ENCODE measurements around the gene PKN1. TPM values are rescaled to one million over a fixed set of nuclear protein-coding genes. Genes with fewer than 3 reads are reported as not detected.

Gene PKN1
- total and polyA plus RNA-seq, 2 experiments from 2014 or later = 86.8 to 201 TPM

DNA sequence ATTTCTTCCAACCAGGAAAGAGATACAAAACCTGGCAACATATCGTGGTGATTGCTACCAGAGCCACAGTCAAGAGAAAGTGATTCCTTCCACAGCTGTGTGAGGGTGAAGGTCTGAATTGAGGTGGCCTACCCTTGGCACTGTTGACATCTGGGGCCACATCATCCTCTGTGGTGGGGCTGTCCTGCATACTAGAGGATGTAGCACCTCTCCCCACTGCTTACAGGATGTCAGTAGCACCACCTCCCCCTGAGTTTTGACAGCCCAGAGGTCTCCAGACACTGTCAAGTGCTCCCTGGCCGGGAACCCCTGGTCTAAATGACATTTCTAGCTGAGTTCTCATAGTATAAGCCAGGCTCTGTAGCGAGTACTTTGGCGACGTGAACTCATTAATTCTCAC, 26.6 kb downstream of the PKN1 start (continued):
- TF ChIP-seq, protein P1, sequence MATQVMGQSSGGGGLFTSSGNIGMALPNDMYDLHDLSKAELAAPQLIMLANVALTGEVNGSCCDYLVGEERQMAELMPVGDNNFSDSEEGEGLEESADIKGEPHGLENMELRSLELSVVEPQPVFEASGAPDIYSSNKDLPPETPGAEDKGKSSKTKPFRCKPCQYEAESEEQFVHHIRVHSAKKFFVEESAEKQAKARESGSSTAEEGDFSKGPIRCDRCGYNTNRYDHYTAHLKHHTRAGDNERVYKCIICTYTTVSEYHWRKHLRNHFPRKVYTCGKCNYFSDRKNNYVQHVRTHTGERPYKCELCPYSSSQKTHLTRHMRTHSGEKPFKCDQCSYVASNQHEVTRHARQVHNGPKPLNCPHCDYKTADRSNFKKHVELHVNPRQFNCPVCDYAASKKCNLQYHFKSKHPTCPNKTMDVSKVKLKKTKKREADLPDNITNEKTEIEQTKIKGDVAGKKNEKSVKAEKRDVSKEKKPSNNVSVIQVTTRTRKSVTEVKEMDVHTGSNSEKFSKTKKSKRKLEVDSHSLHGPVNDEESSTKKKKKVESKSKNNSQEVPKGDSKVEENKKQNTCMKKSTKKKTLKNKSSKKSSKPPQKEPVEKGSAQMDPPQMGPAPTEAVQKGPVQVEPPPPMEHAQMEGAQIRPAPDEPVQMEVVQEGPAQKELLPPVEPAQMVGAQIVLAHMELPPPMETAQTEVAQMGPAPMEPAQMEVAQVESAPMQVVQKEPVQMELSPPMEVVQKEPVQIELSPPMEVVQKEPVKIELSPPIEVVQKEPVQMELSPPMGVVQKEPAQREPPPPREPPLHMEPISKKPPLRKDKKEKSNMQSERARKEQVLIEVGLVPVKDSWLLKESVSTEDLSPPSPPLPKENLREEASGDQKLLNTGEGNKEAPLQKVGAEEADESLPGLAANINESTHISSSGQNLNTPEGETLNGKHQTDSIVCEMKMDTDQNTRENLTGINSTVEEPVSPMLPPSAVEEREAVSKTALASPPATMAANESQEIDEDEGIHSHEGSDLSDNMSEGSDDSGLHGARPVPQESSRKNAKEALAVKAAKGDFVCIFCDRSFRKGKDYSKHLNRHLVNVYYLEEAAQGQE (IDR thresholded peaks at IDR 0.05; ENCODE audit: unreplicated experiment) = no peak
- TF ChIP-seq JUNB (IDR thresholded peaks at IDR 0.05; ENCODE audit: unreplicated experiment) (no peak), ETS1 (IDR thresholded peaks at IDR 0.05) (no peak)

DNA sequence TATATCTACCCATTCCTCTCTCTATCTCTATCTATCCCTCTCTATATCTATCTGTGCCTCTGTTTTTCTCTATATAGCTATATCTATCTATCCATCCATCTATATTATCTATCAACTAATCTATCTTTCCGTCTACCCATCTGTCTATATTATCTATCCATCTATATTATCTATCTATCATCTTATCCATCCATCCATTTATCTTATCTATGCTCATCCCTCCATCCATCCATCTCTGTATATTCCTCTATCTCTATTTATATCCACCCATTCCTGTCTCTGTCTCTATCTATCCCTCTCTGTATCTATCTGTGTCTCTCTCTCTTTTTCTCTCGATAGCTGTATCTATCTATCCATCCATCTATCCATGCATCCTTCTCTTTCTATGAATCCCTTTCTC, 27.8 kb downstream of the PKN1 start:
- H3K4me1 ChIP-seq (ENCODE audit: insufficient read depth) = no peaks in the 10 kb centered on the region
- Mint-ChIP-seq H3K27ac (no peak overlapping the region), H3K9me3 (no peaks in the 10 kb centered on the region), H3K4me3 (no peak overlapping the region), H3K4me1 (no peaks in the 10 kb centered on the region), H3K27me3 (ENCODE audit: insufficient read depth, low read depth, poor library complexity) (peaks cover 4% of the 10 kb centered on the region), H3K36me3 (ENCODE audit: low read depth) (peaks cover 32% of the 10 kb centered on the region)
- H3K27me3 ChIP-seq (ENCODE audit: insufficient read depth) = no peaks in the 10 kb centered on the region
- no peak overlapping the region for H3K4me3 ChIP-seq
- H3K9me2 ChIP-seq (ENCODE audit: insufficient read depth) = no peaks in the 10 kb centered on the region
- ATAC-seq = no peak
- H4K20me1 ChIP-seq (replicated peaks; ENCODE audit: insufficient read depth) = peaks cover 2% of the 10 kb centered on the region; the same call in 1 of the 2 replicates
- DNase-seq (ENCODE audit: low spot score) = no peak
- no peak overlapping the region for H3K4me2 ChIP-seq
- no peaks in the 10 kb centered on the region for H3F3A ChIP-seq (replicated peaks; ENCODE audit: low read depth)
- H2AFZ ChIP-seq = no peak overlapping the region
- H3K79me2 ChIP-seq (replicated peaks; ENCODE audit: insufficient read depth) = no peaks in the 10 kb centered on the region
- no peak overlapping the region for H3K27ac ChIP-seq (ENCODE audit: low read depth)
- H3K36me3 ChIP-seq (ENCODE audit: insufficient read depth) = peaks cover 6% of the 10 kb centered on the region; the same call in 1 of the 2 replicates
- TF ChIP-seq POLR2AphosphoS5 (IDR thresholded peaks at IDR 0.05; ENCODE audit: low read depth) (no peak), EZH2phosphoT487 (IDR thresholded peaks at IDR 0.05; ENCODE audit: unreplicated experiment) (no peak), CREB1 (CRISPR knock-in tag; IDR thresholded peaks at IDR 0.05; ENCODE audit: low read depth) (no peak), CTCF (conservative IDR thresholded peaks at IDR 0.05; ENCODE audit: low read depth in 2 of 2) (no peak), STAT1 (IDR thresholded peaks at IDR 0.05; ENCODE audit: unreplicated experiment) (no peak), ETS1 (IDR thresholded peaks at IDR 0.05) (no peak), ZNF331 (CRISPR knock-in tag; IDR thresholded peaks at IDR 0.05; ENCODE audit: low read depth) (no peak), JUNB (IDR thresholded peaks at IDR 0.05; ENCODE audit: unreplicated experiment) (no peak), EZH2 (IDR thresholded peaks at IDR 0.05; ENCODE audit: low read depth, unreplicated experiment) (no peak), ZNF114 (CRISPR knock-in tag; IDR thresholded peaks at IDR 0.05) (no peak), NANOG (IDR thresholded peaks at IDR 0.05; ENCODE audit: borderline replicate concordance) (no peak)
- TF ChIP-seq, protein P1 (IDR thresholded peaks at IDR 0.05; ENCODE audit: unreplicated experiment) = no peak
